HepG2 (cell line): Measurements from ENCODE around the gene NREP. TPM values are rescaled to one million over a fixed set of nuclear protein-coding genes. Genes with fewer than 3 reads are reported as not detected.

Experiments
- CBFB ChIP-seq: sonication (generic); formaldehyde crosslinking; IDR thresholded peaks from 2 replicates; pipeline ENCODE4 v1.4.0; 2020; ENCODE audit warnings: missing genetic modification reagents
- CREM ChIP-seq, 2 experiments: sonication (generic) in 1 of 2; formaldehyde crosslinking in 1 of 2; IDR thresholded peaks; 2 replicates each; pipeline versions ENCODE4 v1.4.0 to v1.6.1; 2016 to 2020; ENCODE audit warnings: antibody characterized with exemption in 1 of 2, mild to moderate bottlenecking in 1 of 2, missing genetic modification reagents in 1 of 2
- FOXM1 ChIP-seq: sonication (generic); formaldehyde crosslinking; IDR thresholded peaks from 2 replicates; pipeline ENCODE4 v1.5.0; 2020; ENCODE audit warnings: missing genetic modification reagents
- NRL ChIP-seq: sonication (generic); formaldehyde crosslinking; IDR thresholded peaks from 2 replicates; pipeline ENCODE4 v1.5.0; 2020; ENCODE audit warnings: missing genetic modification reagents, mild to moderate bottlenecking, moderate library complexity, borderline replicate concordance
- PRMT3 ChIP-seq: sonication (generic); formaldehyde crosslinking; IDR thresholded peaks from 2 replicates; pipeline ENCODE4 v1.8.1; 2022; ENCODE audit warnings: low read depth, mild to moderate bottlenecking, moderate library complexity, missing genetic modification reagents, borderline replicate concordance
- RARG ChIP-seq: sonication (generic); formaldehyde crosslinking; IDR thresholded peaks from 2 replicates; pipeline ENCODE4 v1.4.0; 2020; ENCODE audit warnings: low read depth, mild to moderate bottlenecking, missing genetic modification reagents
- RBAK ChIP-seq: sonication (generic); formaldehyde crosslinking; IDR thresholded peaks from 2 replicates; pipeline ENCODE4 v1.5.1; 2020; ENCODE audit warnings: mild to moderate bottlenecking, missing genetic modification reagents
- SP1 ChIP-seq, 2 experiments: fragments of 450-650 bp in 1 of 2; sonication (generic) in 1 of 2; formaldehyde crosslinking in 1 of 2; IDR thresholded peaks; 2 replicates each; pipeline versions ENCODE4 v1.4.0 to v1.6.1; 2016 to 2020; ENCODE audit warnings: missing genetic modification reagents in 1 of 2
- SRY ChIP-seq: sonication (generic); formaldehyde crosslinking; IDR thresholded peaks from 2 replicates; pipeline ENCODE4 v1.8.0; 2022; ENCODE audit warnings: mild to moderate bottlenecking, missing genetic modification reagents
- ZFP36L2 ChIP-seq: sonication (generic); formaldehyde crosslinking; IDR thresholded peaks from 2 replicates; pipeline ENCODE4 v1.4.0; 2020; ENCODE audit warnings: missing genetic modification reagents
- ZFP41 ChIP-seq: sonication (generic); formaldehyde crosslinking; IDR thresholded peaks from 2 replicates; pipeline ENCODE4 v1.4.0; 2020; ENCODE audit warnings: mild to moderate bottlenecking, missing genetic modification reagents, borderline replicate concordance
- ZNF205 ChIP-seq: IDR thresholded peaks from 2 replicates; pipeline ENCODE4 v1.6.1; 2018; ENCODE audit warnings: missing biosample characterization, missing genetic modification reagents
- ZNF329 ChIP-seq: sonication (generic); formaldehyde crosslinking; IDR thresholded peaks from 2 replicates; pipeline ENCODE4 v1.9.0; 2021; ENCODE audit warnings: low read depth, mild to moderate bottlenecking, missing genetic modification reagents
- ZNF430 ChIP-seq: sonication (generic); formaldehyde crosslinking; IDR thresholded peaks from 2 replicates; pipeline ENCODE4 v1.9.0; 2021; ENCODE audit warnings: mild to moderate bottlenecking, missing genetic modification reagents
- ZNF678 ChIP-seq: sonication (generic); formaldehyde crosslinking; IDR thresholded peaks from 2 replicates; pipeline ENCODE4 v1.4.0; 2020; ENCODE audit warnings: mild to moderate bottlenecking, missing genetic modification reagents
- ZNF720 ChIP-seq: sonication (generic); formaldehyde crosslinking; IDR thresholded peaks from 2 replicates; pipeline ENCODE4 v1.4.0; 2020; ENCODE audit warnings: missing genetic modification reagents
- polyA plus RNA-seq, 8 experiments: library from polyadenylated mRNA; depleted of rRNA in 3 of 8; stranded (reverse) in 7 of 8; unstranded in 1 of 8; fragments of >200 nt; fragmentation: Illumina TruSeq in 4 of 8; extraction: Trizol in 4 of 8; gene quantifications; 2 replicates each; pipeline versions ENCODE4 v1.2.1 to v1.2.3, GENCODE V29; 2011 to 2016; ENCODE audit warnings: low read depth in 4 of 8, missing spikeins in 1 of 8, mixed read lengths in 1 of 8; ENCODE audit not compliant: insufficient read depth in 1 of 8
- total RNA-seq, 5 experiments: library from RNA; depleted of rRNA; stranded (reverse); fragments of >200 nt; fragmentation: Illumina TruSeq; extraction: Trizol; gene quantifications; 2 replicates each; pipeline ENCODE4 v1.2.3, GENCODE V29; 2016; ENCODE audit warnings: low read depth in 1 of 5
- TF ChIP-seq, protein P1 (sequence below): sonication (generic); formaldehyde crosslinking; IDR thresholded peaks from 2 replicates; pipeline ENCODE4 v1.5.0; 2020; ENCODE audit warnings: mild to moderate bottlenecking, missing genetic modification reagents
- TF ChIP-seq, protein P2 (sequence below): sonication (generic); formaldehyde crosslinking; IDR thresholded peaks from 2 replicates; pipeline ENCODE4 v1.4.0; 2020; ENCODE audit warnings: mild to moderate bottlenecking, missing genetic modification reagents

The NREP gene
- total and polyA plus RNA-seq, 2 of the 13 experiments (the other 11 are each of a cell fraction or from before 2014, with no cell fraction given) = 40.5 to 102 TPM

DNA sequence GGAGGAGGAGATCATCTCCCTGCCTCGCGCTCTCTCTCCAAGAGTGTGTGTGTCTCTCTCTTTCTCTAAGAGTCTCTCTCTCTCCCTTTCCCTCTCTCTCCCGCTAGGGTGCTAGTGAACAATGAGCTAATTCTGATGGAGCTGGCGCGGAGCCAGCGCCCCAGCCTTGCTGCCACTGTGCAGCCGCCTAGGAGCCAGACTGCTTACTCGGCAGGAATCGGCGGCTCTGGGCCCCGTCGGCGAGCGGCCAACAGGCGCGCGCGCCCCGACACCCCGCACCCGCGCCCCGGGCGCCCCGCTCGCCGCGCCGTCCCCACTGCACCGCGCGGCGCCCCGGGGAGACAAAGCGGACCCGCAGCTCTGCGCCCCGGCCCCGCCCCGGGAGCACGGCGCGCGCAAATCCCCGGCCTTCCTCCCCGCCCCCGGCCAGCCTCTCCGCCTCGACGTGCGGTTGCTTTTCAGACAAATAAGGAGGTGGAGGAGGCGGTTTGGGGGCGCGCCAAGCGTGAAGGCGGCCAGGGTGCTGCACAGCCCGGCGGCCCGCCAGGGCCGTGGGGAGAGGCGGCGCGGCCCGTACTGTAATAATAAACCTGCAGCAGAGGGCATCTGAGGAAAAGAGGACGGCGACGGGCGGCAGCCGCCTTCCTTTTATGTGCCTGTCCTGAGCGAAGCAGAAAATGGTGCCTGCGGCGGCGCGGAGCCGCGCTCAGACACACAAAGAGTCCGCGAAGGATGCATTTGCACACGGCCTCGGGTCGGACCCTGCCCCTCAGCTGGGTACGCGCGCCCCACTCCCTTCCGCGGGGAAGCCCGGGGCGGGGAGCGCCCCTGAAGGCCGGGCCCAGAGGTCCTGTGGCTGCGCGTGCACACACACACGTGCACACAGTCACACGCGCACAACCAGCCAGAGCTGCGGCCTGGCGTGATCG, 625 bp upstream of the NREP start (continued):
- TF ChIP-seq CBFB (CRISPR knock-in tag) (no peak), SP1 (IDR thresholded peaks at IDR 0.05) (no peak), SP1 (CRISPR knock-in tag; IDR thresholded peaks at IDR 0.05) (no peak), ZFP36L2 (CRISPR knock-in tag) (no peak), PRMT3 (0 out of 2 replicates have a peak, but pooled peaks have one; percentile 62), RARG (CRISPR knock-in tag) (no peak), NRL (CRISPR knock-in tag) (peak; percentile 94), ZFP41 (peak; percentile 28; the same call in 1 of the 2 replicates), SRY (CRISPR knock-in tag) (peak; percentile 90; the same call in 1 of the 2 replicates), ZNF678 (CRISPR knock-in tag) (peak; percentile 85; the same call in 1 of the 2 replicates), CREM (IDR thresholded peaks at IDR 0.05) (no peak), CREM (CRISPR knock-in tag; IDR thresholded peaks at IDR 0.05) (no peak), ZNF205 (CRISPR knock-in tag) (no peak), FOXM1 (CRISPR knock-in tag) (no peak), ZNF430 (CRISPR knock-in tag) (peak; percentile 50; the same call in 1 of the 2 replicates), ZNF329 (CRISPR knock-in tag) (0 out of 2 replicates have a peak, but pooled peaks have one; percentile 32), RBAK (CRISPR knock-in tag) (no peak), ZNF720 (CRISPR knock-in tag) (no peak)
- TF ChIP-seq, protein P1, sequence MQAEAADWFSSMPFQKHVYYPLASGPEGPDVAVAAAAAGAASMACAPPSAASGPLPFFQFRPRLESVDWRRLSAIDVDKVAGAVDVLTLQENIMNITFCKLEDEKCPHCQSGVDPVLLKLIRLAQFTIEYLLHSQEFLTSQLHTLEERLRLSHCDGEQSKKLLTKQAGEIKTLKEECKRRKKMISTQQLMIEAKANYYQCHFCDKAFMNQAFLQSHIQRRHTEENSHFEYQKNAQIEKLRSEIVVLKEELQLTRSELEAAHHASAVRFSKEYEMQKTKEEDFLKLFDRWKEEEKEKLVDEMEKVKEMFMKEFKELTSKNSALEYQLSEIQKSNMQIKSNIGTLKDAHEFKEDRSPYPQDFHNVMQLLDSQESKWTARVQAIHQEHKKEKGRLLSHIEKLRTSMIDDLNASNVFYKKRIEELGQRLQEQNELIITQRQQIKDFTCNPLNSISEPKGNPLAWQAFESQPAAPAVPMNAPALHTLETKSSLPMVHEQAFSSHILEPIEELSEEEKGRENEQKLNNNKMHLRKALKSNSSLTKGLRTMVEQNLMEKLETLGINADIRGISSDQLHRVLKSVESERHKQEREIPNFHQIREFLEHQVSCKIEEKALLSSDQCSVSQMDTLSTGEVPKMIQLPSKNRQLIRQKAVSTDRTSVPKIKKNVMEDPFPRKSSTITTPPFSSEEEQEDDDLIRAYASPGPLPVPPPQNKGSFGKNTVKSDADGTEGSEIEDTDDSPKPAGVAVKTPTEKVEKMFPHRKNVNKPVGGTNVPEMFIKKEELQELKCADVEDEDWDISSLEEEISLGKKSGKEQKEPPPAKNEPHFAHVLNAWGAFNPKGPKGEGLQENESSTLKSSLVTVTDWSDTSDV = 0 out of 2 replicates have a peak, but pooled peaks have one; percentile 39
- TF ChIP-seq, protein P2, sequence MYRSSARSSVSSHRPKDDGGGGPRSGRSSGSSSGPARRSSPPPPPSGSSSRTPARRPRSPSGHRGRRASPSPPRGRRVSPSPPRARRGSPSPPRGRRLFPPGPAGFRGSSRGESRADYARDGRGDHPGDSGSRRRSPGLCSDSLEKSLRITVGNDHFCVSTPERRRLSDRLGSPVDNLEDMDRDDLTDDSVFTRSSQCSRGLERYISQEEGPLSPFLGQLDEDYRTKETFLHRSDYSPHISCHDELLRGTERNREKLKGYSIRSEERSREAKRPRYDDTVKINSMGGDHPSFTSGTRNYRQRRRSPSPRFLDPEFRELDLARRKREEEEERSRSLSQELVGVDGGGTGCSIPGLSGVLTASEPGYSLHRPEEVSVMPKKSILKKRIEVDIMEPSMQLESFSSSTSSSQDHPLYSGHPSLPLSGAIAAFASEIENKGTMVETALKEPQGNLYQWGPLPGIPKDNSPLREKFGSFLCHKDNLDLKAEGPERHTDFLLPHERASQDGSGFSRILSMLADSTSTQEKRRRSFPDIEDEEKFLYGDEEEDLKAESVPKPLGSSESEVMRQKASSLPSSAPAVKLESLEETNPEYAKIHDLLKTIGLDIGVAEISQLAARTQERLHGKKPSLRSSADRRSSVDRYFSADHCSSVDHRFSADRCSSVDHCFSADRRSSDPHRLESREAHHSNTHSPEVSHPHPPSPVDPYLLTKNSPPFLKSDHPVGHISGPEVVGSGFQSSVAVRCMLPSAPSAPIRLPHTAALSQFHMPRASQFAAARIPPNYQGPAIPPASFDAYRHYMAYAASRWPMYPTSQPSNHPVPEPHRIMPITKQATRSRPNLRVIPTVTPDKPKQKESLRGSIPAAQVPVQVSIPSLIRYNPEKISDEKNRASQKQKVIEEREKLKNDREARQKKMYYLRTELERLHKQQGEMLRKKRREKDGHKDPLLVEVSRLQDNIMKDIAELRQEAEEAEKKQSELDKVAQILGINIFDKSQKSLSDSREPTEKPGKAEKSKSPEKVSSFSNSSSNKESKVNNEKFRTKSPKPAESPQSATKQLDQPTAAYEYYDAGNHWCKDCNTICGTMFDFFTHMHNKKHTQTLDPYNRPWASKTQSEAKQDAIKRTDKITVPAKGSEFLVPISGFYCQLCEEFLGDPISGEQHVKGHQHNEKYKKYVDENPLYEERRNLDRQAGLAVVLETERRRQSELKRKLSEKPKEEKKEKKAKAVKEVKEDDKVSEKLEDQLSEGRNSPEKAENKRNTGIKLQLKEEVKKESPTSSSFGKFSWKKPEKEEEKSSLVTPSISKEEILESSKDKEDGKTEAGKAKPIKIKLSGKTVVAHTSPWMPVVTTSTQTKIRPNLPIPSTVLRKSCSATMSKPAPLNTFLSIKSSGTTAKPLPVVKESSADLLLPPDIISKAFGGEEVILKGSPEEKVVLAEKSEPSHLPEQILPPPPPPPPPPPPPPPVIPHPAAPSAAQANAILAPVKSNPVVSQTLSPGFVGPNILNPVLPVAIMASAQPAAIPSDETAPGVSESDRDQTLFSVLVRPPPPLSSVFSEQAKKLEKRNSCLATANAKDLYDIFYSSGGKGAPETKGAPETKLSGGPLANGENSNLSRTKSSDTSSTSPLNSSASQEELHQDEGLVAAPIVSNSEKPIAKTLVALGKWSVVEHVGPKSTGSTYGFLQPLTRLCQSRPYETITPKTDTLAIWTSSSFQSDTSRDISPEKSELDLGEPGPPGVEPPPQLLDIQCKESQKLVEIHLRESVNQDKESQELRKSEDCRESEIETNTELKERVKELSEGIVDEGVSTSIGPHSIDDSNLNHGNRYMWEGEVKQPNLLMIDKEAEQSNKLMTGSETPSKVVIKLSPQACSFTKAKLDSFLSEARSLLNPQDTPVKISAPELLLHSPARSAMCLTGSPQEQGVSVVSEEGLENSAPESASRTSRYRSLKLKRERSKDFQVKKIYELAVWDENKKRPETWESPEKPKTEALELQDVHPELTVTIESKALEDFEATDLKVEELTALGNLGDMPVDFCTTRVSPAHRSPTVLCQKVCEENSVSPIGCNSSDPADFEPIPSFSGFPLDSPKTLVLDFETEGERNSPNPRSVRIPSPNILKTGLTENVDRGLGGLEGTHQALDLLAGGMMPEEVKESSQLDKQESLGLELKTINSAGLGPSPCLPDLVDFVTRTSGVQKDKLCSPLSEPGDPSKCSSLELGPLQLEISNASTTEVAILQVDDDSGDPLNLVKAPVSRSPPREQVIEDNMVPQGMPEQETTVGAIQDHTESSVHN (CRISPR knock-in tag) = peak; percentile 81; the same call in 1 of the 2 replicates
